ENCODE results near the gene ZDHHC13. TPM values are rescaled to one million over a fixed set of nuclear protein-coding genes. Genes with fewer than 3 reads are reported as not detected.

ZDHHC13 gene
- total RNA-seq, 4 donors from 2014 or later = 7.4 to 31.5 (median 12.7) TPM

DNA sequence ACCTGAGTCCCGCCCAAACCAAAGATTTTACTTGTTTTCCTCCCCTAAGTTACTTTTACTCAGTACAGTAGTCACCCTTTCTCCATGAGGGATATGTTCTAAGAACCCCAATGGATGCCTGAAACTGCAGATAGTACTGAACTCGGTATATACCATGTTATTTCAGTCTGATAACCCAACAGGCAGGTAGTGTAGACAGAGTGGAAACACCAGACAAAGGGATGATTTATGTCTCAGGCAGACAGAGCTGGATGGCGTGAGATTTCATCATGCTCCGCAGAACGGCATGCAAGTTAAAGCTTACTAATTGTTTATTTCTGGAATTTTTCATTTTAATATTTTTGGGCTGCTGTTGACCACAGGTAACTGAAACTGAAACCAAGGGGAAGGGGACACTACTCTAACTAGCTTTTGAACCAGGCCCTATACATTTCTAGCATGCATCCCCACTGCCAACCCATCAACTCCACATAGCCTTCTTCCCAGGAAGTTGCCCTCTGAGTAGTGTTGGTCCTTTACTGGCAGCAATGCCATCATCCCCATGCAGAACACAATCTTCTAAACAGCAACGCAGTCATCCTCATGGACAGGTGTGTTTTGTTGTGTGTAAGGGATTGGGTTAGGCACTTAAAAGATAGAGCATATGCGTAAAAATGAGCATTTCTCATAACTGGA, 57.1 kb downstream of the ZDHHC13 start:
- H3K27ac ChIP-seq = no peak overlapping the region
- intact Hi-C loops (cut with DNase I; ENCODE audit: low total_unique reads) = no loop called here

DNA sequence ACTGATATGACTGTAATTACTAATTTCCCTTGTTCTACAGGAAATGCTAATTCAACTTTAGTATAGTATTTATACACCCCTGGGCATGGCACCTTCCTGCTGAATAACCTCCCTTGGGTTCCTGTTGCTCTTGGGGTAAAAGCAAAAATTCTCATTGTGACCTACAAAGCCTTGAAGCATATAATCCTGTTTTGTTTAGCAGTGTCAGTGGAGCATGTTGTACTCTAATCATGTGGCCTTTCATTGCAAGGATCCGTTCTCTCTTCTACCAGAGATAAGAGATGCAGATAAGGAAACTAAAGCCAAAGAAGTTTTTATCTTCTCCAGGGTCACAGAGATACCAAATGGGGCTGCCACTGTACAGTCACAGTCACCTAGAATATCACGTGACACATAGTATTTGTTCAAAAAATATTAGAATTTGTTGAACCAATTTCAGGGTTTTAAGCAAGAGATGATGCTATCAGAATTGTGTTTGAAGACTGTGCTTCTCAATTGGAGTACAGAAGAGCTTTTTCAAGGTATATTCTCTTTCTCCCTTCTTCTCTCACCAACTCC, 59.7 kb downstream of the ZDHHC13 start:
- Histone ChIP-seq H3K36me3 (no peaks in the 10 kb centered on the region), H3K9me3 (no peaks in the 10 kb centered on the region), H3K4me3 (no peak overlapping the region), H3K27ac (no peak overlapping the region), H3K4me1 (no peaks in the 10 kb centered on the region), H3K27me3 (no peaks in the 10 kb centered on the region)
- TF ChIP-seq POLR2A (IDR thresholded peaks at IDR 0.05) = no peak
- TF ChIP-seq, protein P1, sequence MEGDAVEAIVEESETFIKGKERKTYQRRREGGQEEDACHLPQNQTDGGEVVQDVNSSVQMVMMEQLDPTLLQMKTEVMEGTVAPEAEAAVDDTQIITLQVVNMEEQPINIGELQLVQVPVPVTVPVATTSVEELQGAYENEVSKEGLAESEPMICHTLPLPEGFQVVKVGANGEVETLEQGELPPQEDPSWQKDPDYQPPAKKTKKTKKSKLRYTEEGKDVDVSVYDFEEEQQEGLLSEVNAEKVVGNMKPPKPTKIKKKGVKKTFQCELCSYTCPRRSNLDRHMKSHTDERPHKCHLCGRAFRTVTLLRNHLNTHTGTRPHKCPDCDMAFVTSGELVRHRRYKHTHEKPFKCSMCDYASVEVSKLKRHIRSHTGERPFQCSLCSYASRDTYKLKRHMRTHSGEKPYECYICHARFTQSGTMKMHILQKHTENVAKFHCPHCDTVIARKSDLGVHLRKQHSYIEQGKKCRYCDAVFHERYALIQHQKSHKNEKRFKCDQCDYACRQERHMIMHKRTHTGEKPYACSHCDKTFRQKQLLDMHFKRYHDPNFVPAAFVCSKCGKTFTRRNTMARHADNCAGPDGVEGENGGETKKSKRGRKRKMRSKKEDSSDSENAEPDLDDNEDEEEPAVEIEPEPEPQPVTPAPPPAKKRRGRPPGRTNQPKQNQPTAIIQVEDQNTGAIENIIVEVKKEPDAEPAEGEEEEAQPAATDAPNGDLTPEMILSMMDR (IDR thresholded peaks at IDR 0.05) = no peak
- no peak for DNase-seq
- intact Hi-C loops (cut with DNase I; ENCODE audit: low total_unique reads) = no loop called here

More for the DNA sequence above, 57.1 kb downstream of the ZDHHC13 start:
- Histone ChIP-seq H3K4me3 (no peak overlapping the region), H3K27me3 (no peaks in the 10 kb centered on the region), H3K36me3 (no peaks in the 10 kb centered on the region), H3K4me1 (no peaks in the 10 kb centered on the region), H3K9me3 (no peaks in the 10 kb centered on the region)
- DNase-seq = no peak
- TF ChIP-seq, protein P1 (IDR thresholded peaks at IDR 0.05) = no peak
- TF ChIP-seq POLR2A (IDR thresholded peaks at IDR 0.05) = no peak

DNA sequence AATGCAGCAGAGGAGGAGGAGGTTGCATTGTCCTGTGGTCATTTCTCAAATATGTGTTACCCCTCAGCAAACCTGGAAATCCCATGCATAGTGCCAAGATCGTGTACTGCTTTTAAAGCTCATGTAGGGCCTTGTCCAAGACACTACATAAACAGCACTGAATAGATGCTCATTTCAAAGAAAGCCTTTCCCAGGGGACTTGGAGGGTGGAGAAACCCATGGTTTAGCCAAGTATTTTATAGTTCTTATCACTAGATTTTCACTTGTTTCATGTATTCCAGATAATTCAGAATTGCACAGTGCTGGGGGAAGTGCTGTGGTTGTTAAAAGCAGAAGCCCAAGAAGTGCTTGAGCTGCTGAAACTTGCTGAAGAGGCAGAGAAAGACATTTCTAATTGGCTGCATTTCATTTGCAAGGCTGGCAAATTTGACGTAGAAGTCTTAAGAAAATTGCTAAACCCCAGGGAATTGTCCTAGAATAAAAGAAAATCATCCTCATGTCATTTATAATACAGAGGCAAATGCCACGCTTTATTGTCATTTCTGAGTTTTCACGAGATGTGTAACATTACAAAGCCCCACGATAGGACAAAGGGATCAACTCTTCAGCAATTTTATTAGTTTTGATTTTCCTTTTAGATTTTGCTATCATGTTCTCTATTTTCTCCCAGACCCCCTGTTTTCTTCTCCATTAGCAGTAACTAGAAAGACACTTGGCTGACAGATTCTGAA, 64.7 kb downstream of the ZDHHC13 start:
- H3K36me3 ChIP-seq = no peaks in the 10 kb centered on the region
- TF ChIP-seq, protein P1 (IDR thresholded peaks at IDR 0.05) = no peak
- no peak for TF ChIP-seq POLR2A (IDR thresholded peaks at IDR 0.05)
- no peak overlapping the region for H3K27ac ChIP-seq
- H3K27me3 ChIP-seq = no peaks in the 10 kb centered on the region
- intact Hi-C loops (cut with DNase I; ENCODE audit: low total_unique reads) = no loop called here
- H3K9me3 ChIP-seq = no peaks in the 10 kb centered on the region
- H3K4me3 ChIP-seq = no peak overlapping the region
- DNase-seq = no peak
- H3K4me1 ChIP-seq = no peaks in the 10 kb centered on the region

DNA sequence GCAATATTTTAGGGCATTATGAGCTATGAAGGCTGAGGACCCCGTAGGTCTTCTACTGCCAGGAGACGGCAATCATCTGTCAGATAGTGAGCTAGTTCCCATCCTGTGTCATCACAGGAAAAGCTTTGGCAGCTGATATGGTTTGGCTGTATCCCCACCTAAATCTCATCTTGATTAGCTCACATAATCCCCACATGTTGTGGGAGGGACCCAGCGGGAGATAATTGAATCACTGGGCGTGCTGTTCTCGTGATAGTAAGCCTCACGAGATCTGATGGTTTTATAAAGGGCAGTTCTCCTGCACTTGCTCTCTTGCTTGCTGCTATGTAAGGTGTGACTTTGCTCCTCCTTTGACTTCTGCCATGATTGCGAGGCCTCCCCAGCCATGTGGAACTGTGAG, 66.7 kb downstream of the ZDHHC13 start:
- Histone ChIP-seq H3K9me3 (no peaks in the 10 kb centered on the region), H3K36me3 (no peaks in the 10 kb centered on the region), H3K4me3 (no peak overlapping the region), H3K27me3 (no peaks in the 10 kb centered on the region), H3K4me1 (no peaks in the 10 kb centered on the region), H3K27ac (no peak overlapping the region)
- no peak for DNase-seq
- intact Hi-C loops (cut with DNase I; ENCODE audit: low total_unique reads) = no loop called here
- TF ChIP-seq, protein P1 (IDR thresholded peaks at IDR 0.05) = no peak
- TF ChIP-seq POLR2A (IDR thresholded peaks at IDR 0.05) = no peak

DNA sequence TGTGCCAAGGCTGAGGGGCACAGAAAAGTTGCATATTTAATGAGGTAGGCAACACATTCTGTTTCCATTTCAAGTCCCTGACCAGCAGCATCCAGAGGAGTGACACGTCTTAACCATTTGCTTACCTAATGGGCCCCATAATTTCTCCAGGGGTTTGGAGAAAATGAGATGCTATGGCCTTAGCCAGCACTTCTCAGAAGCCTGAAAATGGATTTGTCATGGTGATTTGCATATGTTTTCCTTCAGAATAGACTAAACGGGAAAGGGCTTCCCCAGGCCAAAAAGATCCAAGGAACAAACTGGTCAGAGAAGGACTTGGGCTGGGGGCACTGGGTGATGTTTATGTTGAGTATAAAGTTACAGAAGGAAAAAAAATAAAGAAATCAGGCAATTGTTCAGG, 68.1 kb downstream of the ZDHHC13 start:
- H3K4me3 ChIP-seq = no peak overlapping the region
- no peaks in the 10 kb centered on the region for H3K36me3 ChIP-seq
- H3K9me3 ChIP-seq = no peaks in the 10 kb centered on the region
- intact Hi-C loops (cut with DNase I; ENCODE audit: low total_unique reads) = no loop called here
- no peak for DNase-seq
- TF ChIP-seq, protein P1 (IDR thresholded peaks at IDR 0.05) = no peak
- TF ChIP-seq POLR2A (IDR thresholded peaks at IDR 0.05) = no peak
- H3K27ac ChIP-seq = no peak overlapping the region
- no peaks in the 10 kb centered on the region for H3K27me3 ChIP-seq
- H3K4me1 ChIP-seq = no peaks in the 10 kb centered on the region
